COR-L47 (cell line): Measurements from ENCODE around the gene SNX2.
"Not testable (repeated sequence)": the region's sequence is repeated elsewhere in the genome, so short reads cannot be mapped to it uniquely, and the experiment has no call there.

Experiments
- DNase-seq: peaks from one replicate; lab custom pipeline; 2025; lab: John Stamatoyannopoulos, UW

SNX2 gene

DNA sequence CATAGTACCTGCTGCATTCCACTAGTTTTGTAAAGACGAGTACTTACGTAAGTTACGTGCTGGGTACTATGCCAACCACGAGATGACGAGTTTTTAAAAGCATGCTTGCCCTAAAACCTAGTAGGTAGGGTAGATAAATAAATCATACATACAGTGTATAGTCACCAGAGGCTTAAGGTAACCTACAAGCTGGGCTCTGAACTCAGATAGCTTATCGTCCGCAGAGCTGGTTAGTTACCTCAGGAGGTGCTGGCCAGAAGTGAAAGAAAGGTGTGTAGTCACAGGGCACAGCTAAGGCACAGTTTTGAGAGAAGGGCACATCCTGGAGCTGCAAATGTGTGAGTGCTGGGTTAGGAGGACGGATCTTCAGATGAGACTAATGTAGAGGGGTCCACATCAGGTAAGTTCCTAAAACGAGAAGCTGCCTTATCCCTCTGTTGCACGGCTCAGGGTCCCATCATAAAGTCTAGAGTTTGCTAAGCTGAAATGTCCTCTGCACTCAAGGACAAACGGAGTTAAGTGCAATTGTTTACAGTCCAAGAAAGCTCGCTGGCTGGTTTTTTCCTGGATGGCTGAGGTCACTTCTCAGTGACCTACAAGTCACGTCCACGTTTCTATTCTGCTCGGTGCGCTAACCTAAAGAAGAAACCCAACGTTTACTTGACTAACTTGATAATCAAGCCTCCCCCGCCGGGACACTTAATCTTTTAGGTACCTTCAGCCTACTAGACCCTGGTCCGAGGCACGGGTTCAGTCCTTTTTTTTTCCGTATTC is 69.4 kb downstream of the SNX2 start:
- no peak for DNase-seq

GRCh38 chr5:122844910-122845228 is 70.0 kb downstream of the SNX2 start:
- no peak for DNase-seq

DNA sequence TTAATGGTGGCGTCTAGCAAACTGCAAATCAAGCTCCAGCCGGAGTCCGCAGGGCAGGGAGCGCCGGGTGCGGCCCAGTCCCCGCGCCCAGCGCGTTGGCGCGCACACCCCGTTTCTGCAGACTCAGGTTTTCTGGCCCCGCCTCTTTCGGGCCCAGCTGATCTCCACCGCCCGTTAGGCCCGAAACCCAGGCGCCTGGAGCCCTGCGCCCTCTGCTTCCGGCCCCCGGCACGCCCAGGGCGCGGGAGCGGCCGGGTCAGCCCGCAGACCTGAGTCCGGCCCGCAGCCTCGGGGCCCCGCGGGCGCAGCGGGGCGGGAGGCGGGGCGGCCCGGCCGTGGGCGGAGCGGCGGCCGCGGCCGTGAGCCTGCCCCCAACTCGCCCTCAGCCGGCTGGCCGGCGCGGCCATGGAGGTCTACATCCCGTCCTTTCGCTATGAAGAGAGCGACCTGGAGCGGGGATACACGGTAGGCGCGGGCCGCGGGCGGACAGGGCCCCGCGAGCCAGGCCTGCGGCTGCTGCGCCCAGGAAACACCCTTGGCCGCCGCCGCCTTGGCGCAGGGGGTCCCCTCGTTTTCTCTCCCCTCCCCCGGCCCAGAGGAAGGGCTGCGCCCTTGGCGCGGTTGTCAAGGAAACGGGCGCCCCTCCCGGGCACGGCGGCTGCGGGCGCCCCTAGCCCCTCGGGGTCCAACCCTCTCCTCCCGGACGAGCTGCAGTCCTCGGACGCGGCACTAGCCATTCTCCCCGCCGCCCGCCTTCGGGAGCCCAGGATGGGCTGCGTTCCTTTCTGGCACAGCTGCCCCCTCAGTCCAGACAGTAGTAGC is 70.6 kb downstream of the SNX2 start, which contains the start of gene SNX24:
SNX24 (plus strand) TSS at position 385 of the 822 bp plus-strand sequence; CDS start at position 406, 21 bp downstream.
- peak; percentile 77 for DNase-seq

GRCh38 chr5:122846051-122846550 is 71.2 kb downstream of the SNX2 start:
- DNase-seq: no peak

GRCh38 chr5:122847687-122848081 is 72.8 kb downstream of the SNX2 start:
- DNase-seq: no peak

GRCh38 chr5:122849771-122850170 is 74.9 kb downstream of the SNX2 start:
- no peak for DNase-seq

DNA sequence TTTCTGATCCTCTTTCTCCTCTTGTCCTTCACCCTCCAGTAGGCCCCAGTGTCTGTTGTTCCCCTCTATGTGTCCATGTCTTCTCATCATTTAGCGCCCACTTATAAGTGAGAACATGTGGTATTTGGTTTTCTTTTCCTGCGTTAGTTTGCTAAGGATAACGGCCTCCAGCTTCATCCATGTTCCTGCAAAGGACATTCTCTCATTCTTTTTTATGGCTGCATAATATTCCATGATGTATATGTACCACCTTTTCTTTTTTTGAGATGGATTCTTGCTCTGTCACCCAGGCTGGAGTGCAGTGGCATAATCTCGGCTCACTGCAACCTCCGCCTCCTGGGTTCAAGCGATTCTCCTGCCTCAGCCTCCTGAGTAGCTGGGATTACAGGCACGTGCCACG is 82.7 kb downstream of the SNX2 start:
- not testable (repeated sequence) for DNase-seq

DNA sequence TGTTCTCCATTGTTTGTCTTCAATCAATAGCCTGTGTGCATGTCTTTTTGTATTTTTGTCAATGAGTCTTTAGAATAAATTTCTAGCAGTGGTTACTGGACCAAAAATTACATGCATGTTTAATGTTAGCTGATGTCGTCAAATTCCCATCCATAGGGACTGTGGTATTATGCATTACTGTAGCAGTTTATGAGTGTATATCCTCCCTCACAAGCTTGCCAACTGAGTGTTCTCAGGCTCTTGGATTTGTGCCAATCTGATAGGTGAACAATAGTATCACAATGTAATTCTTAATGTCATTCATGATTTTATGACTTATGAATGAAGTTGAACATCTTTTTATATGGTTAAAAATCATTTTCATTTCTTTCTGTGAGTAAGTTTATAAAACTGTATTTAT is 83.6 kb downstream of the SNX2 start:
- peak; percentile 43 for DNase-seq

DNA sequence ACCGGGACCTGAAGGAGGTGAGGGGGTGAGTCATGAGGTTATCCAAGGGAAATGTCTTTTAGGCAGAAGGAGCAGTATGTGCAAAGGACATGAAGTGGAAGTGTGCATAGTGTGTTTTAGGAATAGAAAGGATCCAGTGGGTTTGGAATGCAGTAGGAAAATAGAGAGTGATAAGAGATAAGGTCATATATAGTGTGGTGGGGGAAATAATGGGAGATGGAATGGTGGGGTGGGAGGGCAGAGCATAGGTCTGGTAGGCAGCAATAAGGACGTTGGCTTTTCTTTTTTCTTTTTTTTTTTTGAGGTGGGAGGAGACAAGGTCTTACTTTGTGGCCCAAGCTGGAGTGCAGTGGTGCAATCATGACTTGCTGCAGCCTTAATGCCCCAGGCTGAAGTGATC is 88.4 kb downstream of the SNX2 start:
- DNase-seq: no peak

GRCh38 chr5:122863721-122864120 is 88.8 kb downstream of the SNX2 start:
- DNase-seq: no peak

DNA sequence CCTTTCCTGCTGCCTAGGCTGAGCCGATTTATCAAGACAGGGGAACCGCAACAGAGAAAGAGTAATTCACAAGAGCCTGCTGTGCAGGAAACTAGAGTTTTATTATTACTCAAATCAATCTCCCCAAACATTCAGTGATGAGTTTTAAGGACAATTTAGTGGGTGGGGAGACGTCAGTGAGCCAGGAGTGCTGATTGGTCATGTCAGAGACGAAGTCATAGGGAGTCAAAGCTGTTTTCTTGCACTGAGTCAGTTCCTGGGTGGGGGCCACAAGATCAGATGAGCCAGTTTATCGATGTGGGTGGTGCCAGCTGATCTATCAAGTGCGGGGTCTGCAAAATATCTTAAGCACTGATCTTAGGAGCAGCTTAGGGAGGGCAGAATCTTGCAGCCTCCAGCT is 89.5 kb downstream of the SNX2 start:
- DNase-seq: no peak

GRCh38 chr5:122864842-122865241 is 90.0 kb downstream of the SNX2 start:
- DNase-seq: no peak

DNA sequence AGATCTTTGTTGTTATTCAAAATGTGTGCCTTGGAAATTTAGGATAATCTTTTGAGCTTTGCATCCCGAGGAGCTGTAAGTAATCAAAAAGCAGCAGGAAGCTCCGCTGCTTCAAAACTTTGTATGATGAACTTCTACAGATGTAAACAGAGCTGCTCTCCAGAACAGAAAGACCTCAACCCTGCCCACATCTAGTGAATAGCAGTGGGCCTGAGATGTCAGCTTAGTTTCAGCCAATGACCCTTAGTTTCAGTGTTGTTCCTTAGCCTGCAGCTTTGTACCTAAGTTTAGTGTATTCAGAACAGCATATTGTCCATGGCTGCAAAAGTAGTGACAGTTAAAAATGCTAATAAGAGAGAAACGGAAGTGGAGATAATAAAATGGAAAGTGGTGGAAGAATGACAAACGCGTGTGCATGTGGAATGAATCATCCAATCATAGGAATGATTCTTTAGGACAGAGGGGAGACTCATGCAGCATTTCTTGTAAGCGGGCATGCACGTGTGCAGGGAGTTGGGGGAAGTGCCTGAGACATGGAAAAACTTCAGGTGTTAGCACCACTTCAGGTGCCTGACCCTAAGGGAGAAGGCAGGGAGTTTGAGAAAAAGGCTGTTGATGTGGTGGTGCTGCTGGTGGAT is 95.5 kb downstream of the SNX2 start:
- DNase-seq: no peak

DNA sequence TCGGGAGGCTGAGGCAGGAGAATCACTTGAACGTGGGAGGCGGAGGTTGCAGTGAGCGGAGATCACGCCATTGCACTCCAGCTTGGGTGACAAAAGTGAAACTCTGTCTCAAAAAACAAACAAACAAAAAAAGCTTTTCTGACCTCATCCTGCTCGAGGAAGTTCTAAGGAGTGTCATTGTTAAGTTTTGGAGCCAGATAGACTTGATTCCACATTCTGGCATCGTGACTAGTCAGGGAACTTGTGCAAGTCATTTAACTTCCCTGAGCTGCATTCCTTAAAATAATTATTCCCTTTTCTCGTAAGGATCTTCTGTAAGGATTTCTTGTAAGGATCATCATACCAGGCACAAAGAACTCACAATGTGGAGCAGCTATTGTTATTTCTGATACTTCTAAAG is 96.8 kb downstream of the SNX2 start:
- no peak for DNase-seq

GRCh38 chr5:122874179-122874875 is 99.4 kb downstream of the SNX2 start:
- DNase-seq: no peak

GRCh38 chr5:122877518-122877917 is 102.6 kb downstream of the SNX2 start:
- no peak for DNase-seq

DNA sequence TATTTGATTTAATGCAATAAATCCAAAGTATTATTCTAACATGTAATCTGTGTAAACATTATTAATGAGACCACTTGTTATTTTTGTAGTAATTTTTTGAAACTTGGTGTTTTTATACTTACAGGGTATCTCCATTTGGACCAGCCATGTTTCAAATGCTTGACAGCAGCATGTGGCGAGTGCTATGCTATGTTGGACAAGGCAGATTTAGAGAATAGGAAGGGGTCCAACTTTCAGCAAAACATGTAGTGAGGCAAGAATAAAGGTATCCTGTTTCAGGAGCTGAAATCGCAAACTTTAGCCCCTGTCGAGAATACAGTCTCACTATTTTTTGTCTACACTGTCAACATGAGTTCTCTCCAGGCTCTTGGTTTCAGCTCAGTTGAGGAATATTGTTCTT is 104.2 kb downstream of the SNX2 start:
- no peak for DNase-seq
